ENCODE measurements around the gene BICC1.

DNA sequence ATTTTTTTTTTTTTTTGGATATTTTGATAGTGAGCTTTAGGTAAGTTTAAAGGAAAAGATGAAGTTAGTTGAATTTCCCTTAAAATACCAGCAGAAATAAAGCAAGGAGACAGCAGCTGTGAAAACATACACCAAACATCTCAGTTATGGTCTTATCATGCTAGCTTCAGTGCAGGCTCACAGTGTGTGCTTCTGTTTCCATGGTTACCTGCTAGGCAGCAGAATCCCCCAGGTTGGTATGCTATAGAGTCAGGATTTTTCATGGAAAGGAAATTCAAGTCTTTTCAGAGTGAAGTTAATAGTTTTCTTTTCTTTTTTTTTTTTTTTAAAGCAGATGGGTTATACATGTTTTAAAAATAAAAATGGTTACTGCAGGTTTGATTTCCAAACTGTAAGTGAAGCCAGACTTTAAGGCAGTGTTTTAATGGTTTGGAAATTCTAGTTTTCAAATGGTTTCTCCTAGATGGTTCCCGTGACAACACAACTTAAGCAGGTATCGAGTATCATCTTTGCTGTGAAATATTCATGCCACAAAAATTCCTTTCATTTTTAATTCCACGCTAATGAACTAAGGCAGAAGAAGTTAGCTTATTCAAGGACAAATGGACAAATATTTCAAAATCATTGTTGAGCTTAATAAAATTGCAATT, 230.9 kb downstream of the BICC1 start:
- TF ChIP-seq CTCF (IDR thresholded peaks at IDR 0.05; ENCODE audit: low read depth, low read length) (no peak), POLR2A (IDR thresholded peaks at IDR 0.05; ENCODE audit: extremely low read depth, insufficient read length) (no peak), MYC (IDR thresholded peaks at IDR 0.05; ENCODE audit: low read depth, low read length) (no peak)
